Natural killer cell (primary cell): ENCODE results near the gene APPL2. TPM values are rescaled to one million over a fixed set of nuclear protein-coding genes. Genes with fewer than 3 reads are reported as not detected.
A peak's percentile ranks its signal among the peaks of the same experiment; 100 is the strongest.

Source experiments
- ATAC-seq, 3 donors: fragments of 150-1000 bp in 2 of 3; fragments of 200-7000 bp in 1 of 3; cut with Tn5 transposase; 1 replicate in 1 of 3; 2 replicates in 2 of 3; pipeline ENCODE4 v1.10.0; 2021; ENCODE audit warnings: mild to moderate bottlenecking in 2 of 3, moderate library complexity in 2 of 3
- DNase-seq, 2 donors: peaks; one replicate each; pipeline versions ENCODE4 v3.0.0 to v3.0.0-alpha.2; 2013 to 2021; ENCODE audit warnings: mixed read lengths in 1 of 2
- H3K27ac ChIP-seq: one replicate; pipeline ENCODE4 v1.5.1; 2013; ENCODE audit warnings: mild to moderate bottlenecking, low read length
- H3K27me3 ChIP-seq: one replicate; pipeline ENCODE4 v1.6.1; 2013; ENCODE audit warnings: low read length; ENCODE audit not compliant: control insufficient read depth, insufficient read depth
- H3K36me3 ChIP-seq: one replicate; pipeline ENCODE4 v1.6.1; 2013; ENCODE audit warnings: low read length; ENCODE audit not compliant: control insufficient read depth, insufficient read depth
- H3K4me1 ChIP-seq: one replicate; pipeline ENCODE4 v1.6.1; 2013; ENCODE audit warnings: low read length; ENCODE audit not compliant: control insufficient read depth, insufficient read depth
- H3K4me3 ChIP-seq: one replicate; pipeline ENCODE4 v1.5.1; 2013; ENCODE audit warnings: low read length
- H3K9me3 ChIP-seq: one replicate; pipeline ENCODE4 v1.6.1; 2013; ENCODE audit warnings: low read length; ENCODE audit not compliant: control insufficient read depth, insufficient read depth
- H3K27ac Mint-ChIP-seq, 2 donors: one replicate each; pipeline ENCODE4 v1.8.0; 2022; ENCODE audit warnings: mild to moderate bottlenecking in 2 of 2, mixed read lengths in 2 of 2, moderate library complexity in 1 of 2
- H3K27me3 Mint-ChIP-seq, 2 donors: one replicate each; pipeline ENCODE4 v1.8.0; 2022; ENCODE audit warnings: low read depth in 2 of 2, mixed read lengths in 2 of 2
- H3K36me3 Mint-ChIP-seq: one replicate; pipeline ENCODE4 v1.8.0; 2022; ENCODE audit warnings: mixed read lengths
- H3K4me1 Mint-ChIP-seq, 2 donors: one replicate each; pipeline ENCODE4 v1.8.0; 2022; ENCODE audit warnings: mixed read lengths in 2 of 2
- H3K4me3 Mint-ChIP-seq: one replicate; pipeline ENCODE4 v1.8.0; 2022; ENCODE audit warnings: mild to moderate bottlenecking, moderate library complexity, mixed read lengths
- H3K9me3 Mint-ChIP-seq, 2 donors: one replicate each; pipeline ENCODE4 v1.8.0; 2022; ENCODE audit warnings: mixed read lengths in 2 of 2
- WGBS: methylation state at CpG from one replicate; pipeline ENCODE4 v1.1.7; 2013; ENCODE audit warnings: missing lambda C conversion rate; ENCODE audit not compliant: insufficient coverage; 5-methylcytosine and 5-hydroxymethylcytosine counted together
- intact Hi-C: fragments of 100-400 bp; cut with micrococcal nuclease; formaldehyde crosslinking; loops from one replicate; pipeline ENCODE4 v1.14.2; 2022
- total RNA-seq, 4 donors: library from RNA; stranded (reverse); fragments of 120-200 nt in 1 of 4; gene quantifications; one replicate each; pipeline versions ENCODE4 v1.2.3 to v1.2.4, GENCODE V29; 2013 to 2022
- TF ChIP-seq, protein P1 (sequence below): fragments of 200-600 bp; IDR thresholded peaks from one replicate; pipeline ENCODE4 v1.8.0; 2022; ENCODE audit warnings: antibody characterized with exemption

APPL2 gene
- total RNA-seq, 3 donors from 2014 or later (not counting 1 experiment from before 2014, with no cell fraction given) = 56.0 to 65.9 (median 64.2) TPM

- TF ChIP-seq, protein P1, sequence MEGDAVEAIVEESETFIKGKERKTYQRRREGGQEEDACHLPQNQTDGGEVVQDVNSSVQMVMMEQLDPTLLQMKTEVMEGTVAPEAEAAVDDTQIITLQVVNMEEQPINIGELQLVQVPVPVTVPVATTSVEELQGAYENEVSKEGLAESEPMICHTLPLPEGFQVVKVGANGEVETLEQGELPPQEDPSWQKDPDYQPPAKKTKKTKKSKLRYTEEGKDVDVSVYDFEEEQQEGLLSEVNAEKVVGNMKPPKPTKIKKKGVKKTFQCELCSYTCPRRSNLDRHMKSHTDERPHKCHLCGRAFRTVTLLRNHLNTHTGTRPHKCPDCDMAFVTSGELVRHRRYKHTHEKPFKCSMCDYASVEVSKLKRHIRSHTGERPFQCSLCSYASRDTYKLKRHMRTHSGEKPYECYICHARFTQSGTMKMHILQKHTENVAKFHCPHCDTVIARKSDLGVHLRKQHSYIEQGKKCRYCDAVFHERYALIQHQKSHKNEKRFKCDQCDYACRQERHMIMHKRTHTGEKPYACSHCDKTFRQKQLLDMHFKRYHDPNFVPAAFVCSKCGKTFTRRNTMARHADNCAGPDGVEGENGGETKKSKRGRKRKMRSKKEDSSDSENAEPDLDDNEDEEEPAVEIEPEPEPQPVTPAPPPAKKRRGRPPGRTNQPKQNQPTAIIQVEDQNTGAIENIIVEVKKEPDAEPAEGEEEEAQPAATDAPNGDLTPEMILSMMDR = no peak
- Mint-ChIP-seq H3K36me3 (peaks cover 1% of the 10 kb centered on the region), H3K27ac (peak overlapping the region in 1 of 2 donors; percentile 6), H3K4me3 (peak overlapping the region; percentile 61), H3K27me3 (no peaks in the 10 kb centered on the region), H3K9me3 (no peaks in the 10 kb centered on the region), H3K4me1 (peaks cover 24 to 29% of the 10 kb centered on the region in 2 donors)
- Histone ChIP-seq H3K36me3 (peaks cover 34% of the 10 kb centered on the region), H3K27ac (no peak overlapping the region), H3K27me3 (no peaks in the 10 kb centered on the region), H3K4me3 (no peak overlapping the region), H3K9me3 (no peaks in the 10 kb centered on the region), H3K4me1 (peaks cover 21% of the 10 kb centered on the region)
- DNase-seq = no peak
- ATAC-seq = peak; percentile 15 to 72 (median 56)
- WGBS = 49% methylated on average over 6 of the region's 6 CpGs
- intact Hi-C loops = no loop called here
These were observed 37.0 kb downstream of the APPL2 start for GRCh38 chr12:105198961-105199360.

GRCh38 chr12:105196090-105196489 is 39.9 kb downstream of the APPL2 start:
- intact Hi-C loops = no loop called here
- no peaks in the 10 kb centered on the region for H3K9me3 Mint-ChIP-seq
- Histone ChIP-seq H3K27me3 (no peaks in the 10 kb centered on the region), H3K36me3 (peaks cover 44% of the 10 kb centered on the region), H3K9me3 (no peaks in the 10 kb centered on the region), H3K27ac (no peak overlapping the region), H3K4me3 (no peak overlapping the region), H3K4me1 (peaks cover 21% of the 10 kb centered on the region)
- ATAC-seq (no peak), DNase-seq (no peak)
- 95% methylated on average over 6 of the region's 6 CpGs for WGBS
- H3K27me3 Mint-ChIP-seq = no peaks in the 10 kb centered on the region
- no peak overlapping the region for H3K4me3 Mint-ChIP-seq
- H3K4me1 Mint-ChIP-seq = peaks cover 22 to 33% of the 10 kb centered on the region in 2 donors
- no peak overlapping the region for H3K27ac Mint-ChIP-seq
- H3K36me3 Mint-ChIP-seq = peaks cover 16% of the 10 kb centered on the region
- TF ChIP-seq, protein P1 = no peak

DNA sequence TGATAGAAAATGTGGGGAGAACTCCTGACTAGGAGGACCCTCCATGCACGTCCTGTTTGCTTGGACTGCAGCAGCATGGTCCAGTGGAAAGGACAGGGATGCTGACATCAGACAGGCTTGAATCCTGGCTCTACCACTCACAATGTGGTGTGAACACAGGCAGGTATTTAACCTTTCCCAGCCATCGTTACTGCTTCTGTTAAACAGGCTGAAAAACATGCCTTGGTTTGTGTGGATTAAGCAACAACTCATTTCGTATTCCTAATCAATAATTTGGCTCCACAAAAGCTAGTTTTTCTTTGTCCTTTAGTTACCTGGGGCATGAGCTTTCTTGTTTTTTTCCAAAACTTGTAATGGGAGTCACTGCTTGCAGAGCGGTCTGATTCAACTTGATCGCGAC is 41.0 kb downstream of the APPL2 start:
- Histone ChIP-seq H3K27me3 (no peaks in the 10 kb centered on the region), H3K4me3 (no peak overlapping the region), H3K27ac (no peak overlapping the region), H3K4me1 (peaks cover 13% of the 10 kb centered on the region), H3K9me3 (no peaks in the 10 kb centered on the region), H3K36me3 (peaks cover 49% of the 10 kb centered on the region)
- 98% methylated on average over 6 of the region's 6 CpGs for WGBS
- intact Hi-C loops = no loop called here
- Mint-ChIP-seq H3K4me3 (no peak overlapping the region), H3K27ac (no peak overlapping the region), H3K36me3 (peaks cover 16% of the 10 kb centered on the region), H3K27me3 (no peaks in the 10 kb centered on the region), H3K9me3 (no peaks in the 10 kb centered on the region), H3K4me1 (peaks cover 13 to 21% of the 10 kb centered on the region in 2 donors)
- no peak for ATAC-seq
- TF ChIP-seq, protein P1 = no peak
- no peak for DNase-seq

- intact Hi-C loops = no loop called here
- no peak overlapping the region for H3K4me3 ChIP-seq
- H3K36me3 ChIP-seq = peaks cover 67% of the 10 kb centered on the region
- no peaks in the 10 kb centered on the region for H3K9me3 ChIP-seq
- TF ChIP-seq, protein P1 = no peak
- H3K4me3 Mint-ChIP-seq = no peak overlapping the region
- H3K27me3 ChIP-seq = no peaks in the 10 kb centered on the region
- no peaks in the 10 kb centered on the region for H3K27me3 Mint-ChIP-seq
- DNase-seq (no peak), ATAC-seq (no peak)
- peaks cover 23% of the 10 kb centered on the region for H3K36me3 Mint-ChIP-seq
- WGBS = 100% methylated on average over 1 of the region's 1 CpG
- H3K4me1 ChIP-seq = no peaks in the 10 kb centered on the region
- no peak overlapping the region for H3K27ac ChIP-seq
- H3K9me3 Mint-ChIP-seq = no peaks in the 10 kb centered on the region
- H3K27ac Mint-ChIP-seq = peak overlapping the region in 1 of 2 donors; percentile 1
- peaks cover 0 to 6% of the 10 kb centered on the region in 2 donors for H3K4me1 Mint-ChIP-seq
These were observed 43.2 kb downstream of the APPL2 start for GRCh38 chr12:105192624-105193225.
